Left lung (tissue), 10 donors: Measurements from ENCODE around the gene PDAP1. TPM values are rescaled to one million over a fixed set of nuclear protein-coding genes. Genes with fewer than 3 reads are reported as not detected.
"Not testable (repeated sequence)": the region's sequence is repeated elsewhere in the genome, so short reads cannot be mapped to it uniquely, and the experiment has no call there.

Experiments used
- ATAC-seq: fragments of 200-7000 bp; cut with Tn5 transposase; one replicate; pipeline ENCODE4 v1.9.1; 2020; ENCODE audit warnings: moderate library complexity
- DNase-seq, 4 donors: peaks; one replicate each; pipeline ENCODE4 v3.0.0-alpha.2; 2013 to 2020
- H3K27ac ChIP-seq, 2 donors: fragments of 200-600 bp; sonication (generic) in 1 of 2; one replicate each; pipeline versions ENCODE4 v1.5.0 to v1.8.0; 2020 to 2021
- H3K27me3 ChIP-seq, 2 donors: fragments of 200-600 bp; sonication (generic) in 1 of 2; one replicate each; pipeline versions ENCODE4 v1.5.0 to v1.8.0; 2020 to 2021
- H3K36me3 ChIP-seq, 2 donors: fragments of 200-600 bp; sonication (generic) in 1 of 2; one replicate each; pipeline versions ENCODE4 v1.5.0 to v1.8.0; 2020 to 2021
- H3K4me1 ChIP-seq, 2 donors: fragments of 200-600 bp; one replicate each; pipeline ENCODE4 v1.8.0; 2021
- H3K4me3 ChIP-seq, 2 donors: fragments of 200-600 bp; sonication (generic) in 1 of 2; one replicate each; pipeline versions ENCODE4 v1.5.0 to v1.8.0; 2020 to 2021; ENCODE audit warnings: mild to moderate bottlenecking in 1 of 2
- H3K9me3 ChIP-seq, 2 donors: fragments of 200-600 bp; sonication (generic) in 1 of 2; one replicate each; pipeline versions ENCODE4 v1.5.0 to v1.8.0; 2020 to 2021
- intact Hi-C, 2 donors: fragments of 100-400 bp; cut with DNase I; formaldehyde crosslinking; loops; one replicate each; pipeline versions ENCODE4 v1.11.2 to v1.14.2; 2022
- polyA plus RNA-seq, 6 donors: library from polyadenylated mRNA; unstranded; fragments of 120-200 nt; gene quantifications; one replicate each; pipeline ENCODE4 v1.2.1, GENCODE V29; 2013; ENCODE audit not compliant: insufficient read length in 6 of 6
- total RNA-seq, 2 donors: library from RNA; stranded (reverse); fragmentation: NEBNext Ultra II Directional; extraction: Animal tissue kit (Norgen Biotek cat#: 25700); gene quantifications; one replicate each; pipeline ENCODE4 v1.2.1, GENCODE V29; 2021
- TF ChIP-seq, protein P1 (sequence below), 2 donors: fragments of 200-600 bp; sonication (generic) in 1 of 2; IDR thresholded peaks; one replicate each; pipeline versions ENCODE4 v1.5.0 to v1.8.0; 2021; ENCODE audit warnings: antibody characterized with exemption in 2 of 2
- donor health status: DM: no; HTN: yes; CAD: no.
- donor health status: DM: no; HTN: no; CAD: no.

Gene PDAP1
- total and polyA plus RNA-seq, 8 donors: 68.5 to 150 (median 132) TPM

DNA sequence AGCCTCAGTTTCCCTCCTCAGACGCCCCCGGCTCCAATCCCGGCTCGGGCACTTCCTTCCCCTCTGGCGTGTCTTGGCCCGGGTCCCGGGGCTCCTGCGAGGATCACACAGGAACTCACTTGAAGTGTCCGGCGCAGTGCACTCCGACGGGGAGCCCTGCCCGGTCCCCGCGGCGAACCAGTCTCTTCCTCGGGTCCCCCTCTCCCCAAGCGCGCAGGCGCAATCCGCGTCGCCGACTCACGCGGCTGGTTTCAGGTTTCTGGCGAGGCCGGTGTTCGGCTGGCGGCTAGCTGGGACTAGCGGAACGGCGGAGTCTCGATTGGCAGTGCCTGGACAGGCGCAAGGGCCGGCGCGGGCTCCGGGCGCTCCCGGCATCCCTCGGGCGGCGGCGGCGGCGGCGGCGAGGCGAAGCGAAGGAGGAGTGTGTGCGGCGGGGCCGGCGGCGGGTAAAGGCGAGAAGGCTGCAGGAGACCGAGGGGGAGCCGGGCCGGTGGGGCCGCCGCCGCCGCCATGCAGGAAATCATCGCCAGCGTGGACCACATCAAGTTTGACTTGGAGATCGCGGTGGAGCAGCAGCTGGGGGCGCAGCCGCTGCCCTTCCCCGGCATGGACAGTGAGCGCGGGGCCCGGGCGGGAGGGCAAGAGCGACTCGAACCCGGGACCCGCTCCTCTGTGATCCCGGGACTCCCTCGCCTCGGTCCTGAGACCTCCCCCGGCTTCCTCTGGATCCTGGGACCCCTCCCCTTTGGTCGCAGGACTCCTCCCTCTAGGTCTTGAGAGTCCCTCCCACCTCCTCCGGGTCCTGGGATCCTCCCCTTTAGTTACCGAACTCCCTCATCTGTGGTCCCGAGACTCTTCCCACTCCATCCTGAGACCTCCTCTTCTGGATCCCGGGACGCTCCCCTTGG, 30.4 kb upstream of the PDAP1 start, which contains the start of the genes CPSF4 and PTCD1:
CPSF4 (plus strand) TSS at position 371 of the 908 bp plus-strand sequence; CDS start at position 511, 140 bp downstream.
PTCD1 (minus strand) TSS at position 226 of the 908 bp plus-strand sequence. CDS start 3,556 bp downstream, outside the sequence.
- peak within 1 kb of the TSS; percentile 74 to 83 for H3K27ac ChIP-seq
- peaks cover 10 to 40% of the 10 kb centered on the region in 2 donors for H3K4me1 ChIP-seq
- no peaks in the 10 kb centered on the region for H3K9me3 ChIP-seq
- peaks cover 0 to 36% of the 10 kb centered on the region in 2 donors for H3K36me3 ChIP-seq
- DNase-seq: peak; percentile 89 to 99 (median 96)
- H3K27me3 ChIP-seq: no peaks in the 10 kb centered on the region
- TF ChIP-seq, protein P1, sequence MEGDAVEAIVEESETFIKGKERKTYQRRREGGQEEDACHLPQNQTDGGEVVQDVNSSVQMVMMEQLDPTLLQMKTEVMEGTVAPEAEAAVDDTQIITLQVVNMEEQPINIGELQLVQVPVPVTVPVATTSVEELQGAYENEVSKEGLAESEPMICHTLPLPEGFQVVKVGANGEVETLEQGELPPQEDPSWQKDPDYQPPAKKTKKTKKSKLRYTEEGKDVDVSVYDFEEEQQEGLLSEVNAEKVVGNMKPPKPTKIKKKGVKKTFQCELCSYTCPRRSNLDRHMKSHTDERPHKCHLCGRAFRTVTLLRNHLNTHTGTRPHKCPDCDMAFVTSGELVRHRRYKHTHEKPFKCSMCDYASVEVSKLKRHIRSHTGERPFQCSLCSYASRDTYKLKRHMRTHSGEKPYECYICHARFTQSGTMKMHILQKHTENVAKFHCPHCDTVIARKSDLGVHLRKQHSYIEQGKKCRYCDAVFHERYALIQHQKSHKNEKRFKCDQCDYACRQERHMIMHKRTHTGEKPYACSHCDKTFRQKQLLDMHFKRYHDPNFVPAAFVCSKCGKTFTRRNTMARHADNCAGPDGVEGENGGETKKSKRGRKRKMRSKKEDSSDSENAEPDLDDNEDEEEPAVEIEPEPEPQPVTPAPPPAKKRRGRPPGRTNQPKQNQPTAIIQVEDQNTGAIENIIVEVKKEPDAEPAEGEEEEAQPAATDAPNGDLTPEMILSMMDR (IDR thresholded peaks at IDR 0.05): no peak
- intact Hi-C loops: no loop called here
- H3K4me3 ChIP-seq: peak within 1 kb of the TSS; percentile 91 to 99
- ATAC-seq: peak; percentile 98

DNA sequence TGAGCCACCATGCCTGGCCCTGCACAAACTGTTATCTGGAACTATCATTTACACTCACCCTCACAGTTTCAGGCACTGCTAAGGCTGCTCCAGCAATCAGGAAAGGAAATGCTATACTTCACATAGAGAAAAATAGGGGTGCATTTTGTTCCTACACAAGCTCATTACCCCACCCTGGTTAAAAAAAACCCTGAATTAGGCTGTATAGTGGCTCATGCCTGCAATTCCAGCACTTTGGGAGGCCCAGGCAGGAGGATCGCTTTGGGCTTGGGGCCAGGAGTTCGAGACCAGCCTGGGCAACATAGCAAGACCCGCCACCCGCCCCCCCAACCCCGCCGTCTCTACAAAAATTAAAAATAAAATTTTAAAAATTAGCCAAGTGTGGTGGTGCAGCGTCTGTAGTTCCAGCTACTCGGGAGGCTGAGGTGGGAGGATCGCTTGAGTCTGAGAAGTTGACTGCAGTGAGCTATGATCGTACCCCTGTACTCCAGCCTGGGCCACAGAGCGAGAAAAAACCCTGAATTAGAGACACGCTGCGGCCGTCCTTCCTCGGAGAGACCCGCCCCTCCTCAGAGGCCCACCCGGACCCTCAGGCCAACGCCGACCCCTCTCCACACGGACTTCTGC, 29.7 kb upstream of the PDAP1 start:
- DNase-seq (no peak), ATAC-seq (peak; percentile 40)
- H3K27ac ChIP-seq: peak overlapping the region; percentile 74 to 83
- no peaks in the 10 kb centered on the region for H3K27me3 ChIP-seq
- intact Hi-C loops: no loop called here
- TF ChIP-seq, protein P1 (IDR thresholded peaks at IDR 0.05): no peak
- H3K4me1 ChIP-seq: peaks cover 10 to 37% of the 10 kb centered on the region in 2 donors
- peaks cover 0 to 36% of the 10 kb centered on the region in 2 donors for H3K36me3 ChIP-seq
- H3K9me3 ChIP-seq: no peaks in the 10 kb centered on the region
- H3K4me3 ChIP-seq: peak overlapping the region; percentile 91 to 99

DNA sequence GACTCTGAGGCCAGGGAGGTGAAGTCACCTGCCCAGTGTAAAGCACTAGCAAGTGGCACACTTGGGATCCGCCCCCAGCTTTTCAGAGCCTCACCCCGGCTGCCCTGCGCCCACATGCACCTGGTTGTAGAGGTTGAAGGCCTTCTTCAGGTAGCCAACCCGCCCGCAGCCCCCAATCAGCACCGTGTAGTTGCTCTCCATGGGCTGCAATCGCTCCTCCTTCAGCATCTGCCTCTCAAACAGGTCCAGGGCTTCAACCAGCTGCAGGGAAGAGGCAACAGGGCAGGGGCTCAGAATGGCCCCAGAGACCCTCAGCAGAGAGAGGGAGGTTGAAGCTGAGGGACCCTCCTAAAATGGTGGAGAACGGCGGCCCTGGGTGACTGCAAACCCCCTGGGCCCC, 24.8 kb upstream of the PDAP1 start:
- peaks cover 0 to 73% of the 10 kb centered on the region in 2 donors for H3K36me3 ChIP-seq
- intact Hi-C loops: no loop called here
- ATAC-seq: no peak
- TF ChIP-seq, protein P1 (IDR thresholded peaks at IDR 0.05): no peak
- H3K9me3 ChIP-seq: no peaks in the 10 kb centered on the region
- H3K27ac ChIP-seq: no peak overlapping the region
- no peaks in the 10 kb centered on the region for H3K27me3 ChIP-seq
- peak in 1 of 4 donors; percentile 30 for DNase-seq
- H3K4me3 ChIP-seq: no peak overlapping the region
- peaks cover 4 to 11% of the 10 kb centered on the region in 2 donors for H3K4me1 ChIP-seq

DNA sequence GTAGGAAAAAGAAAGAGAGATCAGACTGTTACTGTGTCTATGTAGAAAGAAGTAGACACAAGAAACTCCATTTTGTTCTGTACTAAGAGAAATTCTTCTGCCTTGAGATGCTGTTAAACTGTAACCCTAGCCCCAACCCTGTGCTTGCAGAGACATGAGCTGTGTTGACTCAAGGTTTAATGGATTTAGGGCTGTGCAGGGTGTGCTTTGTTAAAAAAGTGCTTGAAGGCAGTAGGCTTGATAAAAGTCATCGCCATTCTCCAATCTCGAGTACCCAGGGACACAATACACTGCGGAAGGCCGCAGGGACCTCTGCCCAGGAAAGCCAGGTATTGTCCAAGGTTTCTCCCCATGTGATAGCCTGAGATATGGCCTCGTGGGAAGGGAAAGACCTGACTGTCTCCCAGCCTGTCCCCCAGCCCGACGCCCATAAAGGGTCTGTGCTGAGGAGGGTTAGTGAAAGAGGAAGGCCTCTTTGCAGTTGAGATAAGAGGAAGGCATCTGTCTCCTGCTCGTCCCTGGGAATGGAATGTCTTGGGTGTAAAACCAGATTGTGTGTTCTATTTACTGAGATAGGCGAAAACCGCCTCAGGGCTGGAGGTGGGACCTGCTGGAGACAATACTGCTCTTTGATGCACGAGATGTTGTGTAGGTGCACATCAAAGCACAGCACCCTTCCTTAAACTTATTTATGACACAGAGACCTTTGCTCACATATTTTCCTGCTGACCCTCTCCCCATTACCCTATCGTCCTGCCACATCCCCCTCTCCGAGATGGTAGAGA, 23.6 kb upstream of the PDAP1 start:
- H3K4me3 ChIP-seq, ATAC-seq, H3K4me1 ChIP-seq, H3K9me3 ChIP-seq, intact Hi-C loops, H3K27me3 ChIP-seq, H3K27ac ChIP-seq: not testable (repeated sequence)
- DNase-seq: peak in 1 of 4 donors; percentile 4
- H3K36me3 ChIP-seq: peaks cover 0 to 79% of the 10 kb centered on the region in 2 donors

DNA sequence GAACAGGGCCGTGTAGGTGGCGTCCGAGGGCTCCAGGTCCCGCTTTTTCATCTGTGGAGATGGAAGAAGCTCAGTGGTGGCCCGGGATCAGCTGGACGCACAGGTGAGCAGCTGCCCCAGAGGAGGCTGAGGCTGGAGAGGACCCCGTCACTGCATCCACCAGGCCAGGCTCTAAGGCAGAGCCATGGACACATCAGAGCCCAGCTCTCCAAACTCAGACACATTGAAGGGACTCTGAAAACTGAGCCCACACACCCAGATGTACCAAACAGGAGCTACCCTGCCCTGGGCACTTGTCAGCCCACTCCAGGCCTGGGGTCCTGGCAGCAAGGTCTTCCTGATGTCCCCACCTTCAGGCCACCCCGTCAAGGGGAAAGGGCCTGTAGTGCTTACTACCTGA, 21.4 kb upstream of the PDAP1 start:
- DNase-seq: peak in 1 of 4 donors; percentile 53
- no peak overlapping the region for H3K27ac ChIP-seq
- no peak overlapping the region for H3K4me3 ChIP-seq
- no peaks in the 10 kb centered on the region for H3K27me3 ChIP-seq
- TF ChIP-seq, protein P1 (IDR thresholded peaks at IDR 0.05): no peak
- H3K36me3 ChIP-seq: peaks cover 0 to 85% of the 10 kb centered on the region in 2 donors
- intact Hi-C loops: no loop called here
- H3K4me1 ChIP-seq: no peaks in the 10 kb centered on the region
- ATAC-seq: no peak
- H3K9me3 ChIP-seq: no peaks in the 10 kb centered on the region
